GM18517 (cell line): ENCODE results near the gene MEGF10.

Source experiments
- ATAC-seq: cut with Tn5 transposase; IDR thresholded peaks from one replicate; pipeline ENCODE4 v1.9.1; 2021; ENCODE audit warnings: mild to moderate bottlenecking, moderate library complexity; ENCODE audit not compliant: unreplicated experiment

MEGF10 gene

DNA sequence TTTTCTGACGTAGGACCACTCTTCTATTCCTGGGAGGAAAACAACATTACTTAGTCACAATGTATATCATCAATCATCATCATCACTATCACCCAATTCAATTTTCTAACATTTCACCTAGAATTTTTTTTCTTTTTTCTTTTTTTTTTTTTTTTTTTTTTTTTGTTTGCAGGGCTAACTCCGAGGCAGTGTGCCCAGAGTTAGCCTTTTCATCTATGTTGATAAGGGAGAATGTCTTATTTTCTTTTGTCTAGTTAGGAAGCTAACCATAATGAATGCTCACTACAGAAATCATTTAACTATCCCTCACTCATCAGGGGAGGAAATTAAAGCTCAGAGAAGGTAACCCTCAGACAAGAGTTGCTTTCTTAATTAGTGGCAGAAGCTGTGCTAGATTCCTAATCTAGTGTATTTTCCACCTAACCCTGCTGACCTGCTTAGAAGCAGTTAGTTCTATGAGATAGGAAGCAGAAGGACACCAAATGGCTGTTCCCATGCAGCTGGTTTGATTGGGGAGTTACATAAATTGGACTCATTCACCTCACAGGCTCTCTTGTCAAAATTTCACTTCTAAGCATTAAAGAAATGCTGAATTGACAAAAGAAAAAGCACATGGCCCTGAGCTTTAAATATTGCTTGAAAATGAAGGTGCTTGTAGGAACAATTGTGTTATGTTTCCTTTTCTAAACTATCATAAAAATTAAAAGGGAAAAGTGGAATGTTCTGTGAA lies 218.2 kb downstream of the MEGF10 start:
- ATAC-seq: no peak
